Bronchial epithelial cell (primary cell): Measurements from ENCODE around the gene DNAJB9. TPM values are rescaled to one million over a fixed set of nuclear protein-coding genes. Genes with fewer than 3 reads are reported as not detected.

ENCODE experiments used
- DNase-seq: peaks from one replicate; pipeline ENCODE4 v3.0.0-alpha.2; 2010; ENCODE audit warnings: low read depth
- FAIRE-seq: peaks from 2 replicates; lab custom pipeline; 2011; peaks lifted over from hg19 to GRCh38; lab: Jason Lieb, UNC
- H3K27me3 ChIP-seq: 2 replicates; pipeline ENCODE4 v1.5.1; 2011; ENCODE audit warnings: low read length; ENCODE audit not compliant: control insufficient read depth, insufficient read depth
- H3K36me3 ChIP-seq: 2 replicates; pipeline ENCODE4 v1.5.1; 2011; ENCODE audit warnings: low read length; ENCODE audit not compliant: control insufficient read depth, insufficient read depth
- H3K4me3 ChIP-seq: 2 replicates; pipeline ENCODE4 v1.5.1; 2011; ENCODE audit warnings: mild to moderate bottlenecking, low read depth, low read length, control low read depth
- total RNA-seq: library from RNA; depleted of rRNA; stranded (reverse); fragments of >200 nt; gene quantifications from 2 replicates; pipeline ENCODE4 v1.2.1, GENCODE V29; 2014
- TF ChIP-seq, protein P1 (sequence below): IDR thresholded peaks from 2 replicates; pipeline ENCODE4 v1.5.1; 2011; ENCODE audit warnings: mild to moderate bottlenecking, moderate library complexity, low read length, control low read depth, inconsistent platforms; ENCODE audit not compliant: insufficient read depth, severe bottlenecking

Gene DNAJB9
- total RNA-seq, 1 donor from 2014 or later = 142 TPM

DNA sequence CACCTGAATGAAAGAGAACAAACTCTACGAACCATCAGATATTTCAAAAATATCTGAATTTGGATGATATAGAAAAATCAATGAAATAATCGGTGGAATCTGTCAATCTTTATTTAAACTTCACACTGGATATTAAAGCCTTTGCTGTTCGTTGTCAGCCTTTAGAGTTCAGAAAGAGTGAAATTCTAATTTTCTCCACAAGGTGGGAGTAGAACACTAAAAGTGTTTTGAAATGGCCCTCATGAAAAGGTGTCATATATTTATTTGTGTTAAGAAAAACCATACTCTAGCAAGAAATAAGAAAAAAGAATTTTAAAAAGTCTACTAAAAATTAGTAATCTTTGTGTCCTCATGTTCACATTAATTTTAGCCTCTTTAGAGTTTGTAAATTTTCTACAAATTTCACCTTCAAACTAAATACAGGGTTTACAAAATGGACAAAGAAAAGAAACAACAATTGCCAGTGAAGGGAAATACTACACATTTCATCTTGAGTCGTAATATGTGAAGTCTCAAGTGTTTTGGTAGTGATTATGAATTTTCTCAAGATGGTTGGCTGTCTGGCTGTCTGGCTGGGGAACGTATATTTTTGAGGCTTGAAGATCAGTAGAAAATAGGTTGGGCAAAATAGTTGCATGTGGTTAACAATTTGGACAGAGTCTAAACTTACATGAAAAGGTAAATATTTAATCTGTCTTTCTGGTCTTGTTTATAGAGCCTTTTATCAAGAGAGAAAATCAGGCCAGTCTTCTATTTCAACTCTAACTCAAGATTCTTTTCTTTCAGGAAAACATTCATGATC is 43.7 kb downstream of the DNAJB9 start:
- Histone ChIP-seq H3K36me3 (no peaks in the 10 kb centered on the region), H3K4me3 (no peak overlapping the region), H3K27me3 (no peaks in the 10 kb centered on the region)
- TF ChIP-seq, protein P1, sequence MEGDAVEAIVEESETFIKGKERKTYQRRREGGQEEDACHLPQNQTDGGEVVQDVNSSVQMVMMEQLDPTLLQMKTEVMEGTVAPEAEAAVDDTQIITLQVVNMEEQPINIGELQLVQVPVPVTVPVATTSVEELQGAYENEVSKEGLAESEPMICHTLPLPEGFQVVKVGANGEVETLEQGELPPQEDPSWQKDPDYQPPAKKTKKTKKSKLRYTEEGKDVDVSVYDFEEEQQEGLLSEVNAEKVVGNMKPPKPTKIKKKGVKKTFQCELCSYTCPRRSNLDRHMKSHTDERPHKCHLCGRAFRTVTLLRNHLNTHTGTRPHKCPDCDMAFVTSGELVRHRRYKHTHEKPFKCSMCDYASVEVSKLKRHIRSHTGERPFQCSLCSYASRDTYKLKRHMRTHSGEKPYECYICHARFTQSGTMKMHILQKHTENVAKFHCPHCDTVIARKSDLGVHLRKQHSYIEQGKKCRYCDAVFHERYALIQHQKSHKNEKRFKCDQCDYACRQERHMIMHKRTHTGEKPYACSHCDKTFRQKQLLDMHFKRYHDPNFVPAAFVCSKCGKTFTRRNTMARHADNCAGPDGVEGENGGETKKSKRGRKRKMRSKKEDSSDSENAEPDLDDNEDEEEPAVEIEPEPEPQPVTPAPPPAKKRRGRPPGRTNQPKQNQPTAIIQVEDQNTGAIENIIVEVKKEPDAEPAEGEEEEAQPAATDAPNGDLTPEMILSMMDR = peak; percentile 37
- DNase-seq = peak; percentile 50
- no peak for FAIRE-seq

DNA sequence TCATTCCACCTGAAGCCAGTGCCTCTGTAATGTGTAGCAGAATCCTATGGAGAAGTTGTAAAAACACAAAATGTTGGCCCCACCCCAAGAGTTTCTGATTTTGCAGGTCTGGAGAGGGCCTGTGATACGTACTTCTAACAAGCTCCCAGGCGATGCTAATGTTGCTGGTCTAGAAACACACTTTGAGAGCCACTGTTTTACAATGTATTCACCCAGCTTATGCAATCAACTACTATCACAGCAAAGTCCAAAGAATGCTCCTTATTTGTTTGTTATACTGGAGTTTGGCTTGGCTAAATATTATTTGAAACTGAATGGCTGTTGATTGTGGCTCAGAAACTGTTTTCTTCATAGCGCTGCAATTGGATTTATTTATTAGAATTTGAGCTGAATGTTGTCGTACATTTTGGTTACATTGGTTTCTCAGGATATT is 44.3 kb downstream of the DNAJB9 start:
- no peak overlapping the region for H3K4me3 ChIP-seq
- TF ChIP-seq, protein P1 = no peak
- H3K27me3 ChIP-seq = no peaks in the 10 kb centered on the region
- DNase-seq (no peak), FAIRE-seq (no peak)
- no peaks in the 10 kb centered on the region for H3K36me3 ChIP-seq

DNA sequence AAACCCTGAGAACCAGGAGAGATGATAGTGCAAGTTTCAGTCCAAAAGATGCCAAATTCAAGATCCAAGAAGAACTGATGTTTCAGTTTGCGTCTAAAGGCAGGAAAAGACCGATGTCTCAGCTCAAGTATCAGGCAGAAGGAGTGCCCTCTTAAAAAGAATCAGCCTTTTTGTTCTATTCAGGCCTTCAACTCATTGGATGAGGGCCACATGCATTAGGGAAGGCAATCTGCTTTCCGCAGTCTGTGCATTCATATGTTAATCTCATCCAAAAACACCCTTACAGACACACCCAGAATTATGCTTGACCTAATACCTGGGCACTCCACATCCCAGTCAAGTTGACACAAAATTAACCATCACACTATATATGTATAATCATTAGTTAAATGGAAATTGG is 45.2 kb downstream of the DNAJB9 start:
- Histone ChIP-seq H3K27me3 (no peaks in the 10 kb centered on the region), H3K36me3 (no peaks in the 10 kb centered on the region), H3K4me3 (no peak overlapping the region)
- DNase-seq = no peak
- no peak for FAIRE-seq
- TF ChIP-seq, protein P1 = no peak

DNA sequence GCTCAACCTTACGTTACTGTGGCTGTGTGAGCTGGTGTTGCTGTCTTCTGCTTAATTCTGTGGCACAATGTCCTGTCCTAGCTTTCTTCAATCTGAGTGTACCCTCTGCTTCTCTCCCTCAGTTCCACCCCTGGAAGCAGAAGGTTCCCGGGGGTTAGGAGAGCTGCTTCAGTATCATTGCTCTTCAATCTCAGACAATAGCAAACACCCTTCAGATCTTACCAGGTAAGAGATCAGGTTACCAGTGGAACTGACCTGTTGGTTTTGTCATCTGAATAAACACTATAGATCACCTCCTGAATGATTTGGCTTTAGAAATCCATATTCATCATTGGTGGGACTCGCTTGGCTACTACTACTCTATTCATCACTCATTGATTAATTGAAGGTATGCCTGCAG is 48.4 kb downstream of the DNAJB9 start:
- FAIRE-seq (no peak), DNase-seq (peak; percentile 17)
- TF ChIP-seq, protein P1 = no peak
- Histone ChIP-seq H3K36me3 (no peaks in the 10 kb centered on the region), H3K4me3 (no peak overlapping the region), H3K27me3 (no peaks in the 10 kb centered on the region)

DNA sequence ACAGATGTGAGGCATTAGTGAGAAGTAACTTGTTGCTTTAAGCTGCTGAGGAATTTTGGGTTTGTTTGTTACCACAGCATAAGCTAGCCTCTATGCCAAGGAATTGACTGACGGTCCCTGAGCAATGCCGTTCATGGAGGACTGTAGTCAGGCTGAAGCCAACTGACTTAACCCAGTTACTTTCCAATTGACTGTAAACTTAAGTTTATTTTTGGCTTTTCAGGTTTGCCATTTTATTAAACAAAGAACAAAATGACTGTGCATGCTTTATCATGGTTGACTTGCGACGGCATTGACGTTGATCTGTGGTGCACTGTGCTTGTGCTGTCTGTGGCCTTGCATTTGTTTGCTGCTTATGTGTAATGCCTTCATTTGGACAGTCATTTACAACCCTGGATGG is 53.5 kb downstream of the DNAJB9 start:
- Histone ChIP-seq H3K27me3 (no peaks in the 10 kb centered on the region), H3K4me3 (no peak overlapping the region), H3K36me3 (no peaks in the 10 kb centered on the region)
- TF ChIP-seq, protein P1 = no peak
- FAIRE-seq (no peak), DNase-seq (no peak)

Other genes with a start within 250 kb of the DNAJB9 start
- 0.26 and 0.51 TPM in 2 replicates for gene NRCAM, start 113.4 kb upstream of the DNAJB9 start, total RNA-seq
- 26.3 and 36.6 TPM in 2 replicates for gene PNPLA8, start 43.7 kb upstream of the DNAJB9 start, total RNA-seq
- gene THAP5, start 168 bp upstream of the DNAJB9 start, total RNA-seq = 21.1 and 23.2 TPM in 2 replicates